Neural cell (in vitro differentiated cells): ENCODE results near the gene HSF5. TPM values are rescaled to one million over a fixed set of nuclear protein-coding genes. Genes with fewer than 3 reads are reported as not detected.
"Not testable (repeated sequence)": the region's sequence is repeated elsewhere in the genome, so short reads cannot be mapped to it uniquely, and the experiment has no call there.

ENCODE experiments used
- H2AFZ ChIP-seq: fragments of 200-600, 300-800 bp; sonication (generic), shearing (Covaris generic); 2 replicates; pipeline ENCODE4 v1.6.0; 2014; ENCODE audit warnings: low read depth, mild to moderate bottlenecking, antibody characterized with exemption, low read length, moderate library complexity
- H3F3A ChIP-seq: fragments of 200-600 bp; shearing (Covaris generic); 2 replicates; pipeline ENCODE4 v1.6.1; 2016; ENCODE audit warnings: mild to moderate bottlenecking, moderate library complexity, mixed read lengths, antibody characterized with exemption, low read length; ENCODE audit not compliant: insufficient read depth, poor library complexity, severe bottlenecking
- H3K27ac ChIP-seq: fragments of 200-600, 300-800 bp; sonication (generic), shearing (Covaris generic); 2 replicates; pipeline ENCODE4 v1.5.1; 2014; ENCODE audit warnings: mild to moderate bottlenecking, low read length, moderate library complexity
- H3K27me3 ChIP-seq: fragments of 300-800, 200-600 bp; sonication (generic), shearing (Covaris generic); 2 replicates; pipeline ENCODE4 v1.6.0; 2014; ENCODE audit warnings: mild to moderate bottlenecking, low read depth, low read length, moderate library complexity; ENCODE audit not compliant: insufficient read depth
- H3K36me3 ChIP-seq: fragments of 300-800, 200-600 bp; sonication (generic), shearing (Covaris generic); 2 replicates; pipeline ENCODE4 v1.5.1; 2014; ENCODE audit warnings: mild to moderate bottlenecking, antibody characterized with exemption, low read length, moderate library complexity; ENCODE audit not compliant: insufficient read depth
- H3K4me2 ChIP-seq: fragments of 300-800, 200-600 bp; sonication (generic), shearing (Covaris generic); 2 replicates; pipeline ENCODE4 v1.6.0; 2014; ENCODE audit warnings: mild to moderate bottlenecking, low read length
- H3K4me3 ChIP-seq: fragments of 300-800, 200-600 bp; sonication (generic), shearing (Covaris generic); 2 replicates; pipeline ENCODE4 v1.5.1; 2014; ENCODE audit warnings: mild to moderate bottlenecking, low read length, moderate library complexity
- H3K79me2 ChIP-seq: fragments of 200-600 bp; shearing (Covaris generic); replicated peaks from 2 replicates; pipeline ENCODE4 v1.6.0; 2014; ENCODE audit warnings: mild to moderate bottlenecking, low read length, moderate library complexity; ENCODE audit not compliant: insufficient read depth
- H3K9ac ChIP-seq: fragments of 300-800, 200-600 bp; sonication (generic), shearing (Covaris generic); 2 replicates; pipeline ENCODE4 v1.6.1; 2016; ENCODE audit warnings: mild to moderate bottlenecking, low read length, mixed read lengths
- H3K9me2 ChIP-seq: fragments of 200-600 bp; shearing (Covaris generic); 2 replicates; pipeline ENCODE4 v1.6.1; 2016; ENCODE audit warnings: mild to moderate bottlenecking, low read length, mixed read lengths; ENCODE audit not compliant: insufficient read depth
- H3K9me3 ChIP-seq: fragments of 200-600, 300-800 bp; sonication (generic), shearing (Covaris generic); 2 replicates; pipeline ENCODE4 v1.6.1; 2016; ENCODE audit warnings: mild to moderate bottlenecking, mixed run types, low read length, moderate library complexity, mixed read lengths
- H4K20me1 ChIP-seq: fragments of 200-600 bp; shearing (Covaris generic); 2 replicates; pipeline ENCODE4 v1.6.1; 2016; ENCODE audit warnings: mild to moderate bottlenecking, mixed run types; ENCODE audit not compliant: insufficient read depth
- EP300 ChIP-seq: fragments of 450-650 bp; conservative IDR thresholded peaks from 2 replicates; pipeline ENCODE4 v1.6.1; 2014; ENCODE audit warnings: antibody characterized with exemption, mild to moderate bottlenecking, moderate library complexity; ENCODE audit not compliant: poor library complexity, severe bottlenecking
- EZH2 ChIP-seq: fragments of 200-600, 300-800 bp; shearing (Covaris generic), sonication (generic); IDR thresholded peaks from 2 replicates; pipeline ENCODE4 v1.6.1; 2014; ENCODE audit warnings: antibody characterized with exemption, low read length, borderline replicate concordance, mild to moderate bottlenecking; ENCODE audit not compliant: insufficient read depth, poor library complexity, severe bottlenecking
- MXI1 ChIP-seq: fragments of 450-650 bp; conservative IDR thresholded peaks from 2 replicates; pipeline ENCODE4 v1.6.1; 2014; ENCODE audit warnings: antibody characterized with exemption, mild to moderate bottlenecking; ENCODE audit not compliant: poor library complexity, severe bottlenecking
- POLR2AphosphoS5 ChIP-seq: IDR thresholded peaks from 2 replicates; pipeline ENCODE4 v1.6.1; 2012
- RAD21 ChIP-seq: fragments of 450-650 bp; conservative IDR thresholded peaks from 2 replicates; pipeline ENCODE4 v1.6.1; 2014; ENCODE audit warnings: antibody characterized with exemption, mild to moderate bottlenecking, moderate library complexity
- SMC3 ChIP-seq: fragments of 450-650 bp; conservative IDR thresholded peaks from 2 replicates; pipeline ENCODE4 v1.6.1; 2014; ENCODE audit warnings: antibody characterized with exemption, mild to moderate bottlenecking, moderate library complexity; ENCODE audit not compliant: poor library complexity
- TAF1 ChIP-seq: IDR thresholded peaks from 2 replicates; pipeline ENCODE4 v1.6.1; 2012; ENCODE audit warnings: low read depth
- polyA plus RNA-seq: library from polyadenylated mRNA; depleted of rRNA; stranded (reverse); fragments of >200 nt; gene quantifications from 2 replicates; pipeline ENCODE4 v1.2.3, GENCODE V29; 2014
- TF ChIP-seq, protein P1 (sequence below): IDR thresholded peaks from 2 replicates; pipeline ENCODE4 v1.6.1; 2012; ENCODE audit warnings: borderline replicate concordance
- TF ChIP-seq, protein P2 (sequence below): fragments of 450-650 bp; IDR thresholded peaks from 2 replicates; pipeline ENCODE4 v1.5.1; 2014; ENCODE audit warnings: antibody characterized with exemption, mild to moderate bottlenecking, moderate library complexity; ENCODE audit not compliant: poor library complexity, severe bottlenecking

HSF5 gene
- polyA plus RNA-seq, 1 donor from 2014 or later: 0.21 TPM

DNA sequence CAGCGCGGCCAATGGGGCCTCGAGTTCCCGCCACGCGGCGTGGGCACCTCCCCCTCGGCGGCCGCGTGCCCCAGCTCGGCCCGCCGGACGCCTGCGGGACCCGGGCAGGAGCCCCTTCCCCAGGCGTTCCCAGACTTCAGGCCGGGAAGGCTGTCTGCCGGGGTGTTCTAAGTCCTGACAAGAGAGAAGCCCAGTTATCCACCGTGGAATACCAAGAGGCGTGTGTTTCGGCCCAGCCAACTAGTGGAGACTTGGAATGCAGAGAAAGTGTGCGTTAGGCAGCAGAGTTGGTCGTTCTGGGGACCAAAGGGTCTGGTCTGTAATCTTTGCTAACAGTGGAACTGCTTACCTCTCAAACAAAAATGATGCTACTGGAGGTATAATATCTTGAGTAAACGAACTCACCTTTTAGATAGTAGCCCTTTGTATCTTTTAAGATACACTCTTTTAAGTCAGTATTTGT lies 251 bp upstream of the HSF5 start:
- H3F3A ChIP-seq: no peaks in the 10 kb centered on the region
- H3K9me2 ChIP-seq: no peaks in the 10 kb centered on the region
- H3K9ac ChIP-seq: no peak overlapping the region
- H3K36me3 ChIP-seq: no peaks in the 10 kb centered on the region
- no peaks in the 10 kb centered on the region for H3K79me2 ChIP-seq
- no peak overlapping the region for H3K27ac ChIP-seq
- H3K9me3 ChIP-seq: no peaks in the 10 kb centered on the region
- H2AFZ ChIP-seq: no peak overlapping the region
- H4K20me1 ChIP-seq: no peaks in the 10 kb centered on the region
- H3K4me2 ChIP-seq: no peak overlapping the region
- no peaks in the 10 kb centered on the region for H3K27me3 ChIP-seq
- no peak overlapping the region for H3K4me3 ChIP-seq
- TF ChIP-seq, protein P1, sequence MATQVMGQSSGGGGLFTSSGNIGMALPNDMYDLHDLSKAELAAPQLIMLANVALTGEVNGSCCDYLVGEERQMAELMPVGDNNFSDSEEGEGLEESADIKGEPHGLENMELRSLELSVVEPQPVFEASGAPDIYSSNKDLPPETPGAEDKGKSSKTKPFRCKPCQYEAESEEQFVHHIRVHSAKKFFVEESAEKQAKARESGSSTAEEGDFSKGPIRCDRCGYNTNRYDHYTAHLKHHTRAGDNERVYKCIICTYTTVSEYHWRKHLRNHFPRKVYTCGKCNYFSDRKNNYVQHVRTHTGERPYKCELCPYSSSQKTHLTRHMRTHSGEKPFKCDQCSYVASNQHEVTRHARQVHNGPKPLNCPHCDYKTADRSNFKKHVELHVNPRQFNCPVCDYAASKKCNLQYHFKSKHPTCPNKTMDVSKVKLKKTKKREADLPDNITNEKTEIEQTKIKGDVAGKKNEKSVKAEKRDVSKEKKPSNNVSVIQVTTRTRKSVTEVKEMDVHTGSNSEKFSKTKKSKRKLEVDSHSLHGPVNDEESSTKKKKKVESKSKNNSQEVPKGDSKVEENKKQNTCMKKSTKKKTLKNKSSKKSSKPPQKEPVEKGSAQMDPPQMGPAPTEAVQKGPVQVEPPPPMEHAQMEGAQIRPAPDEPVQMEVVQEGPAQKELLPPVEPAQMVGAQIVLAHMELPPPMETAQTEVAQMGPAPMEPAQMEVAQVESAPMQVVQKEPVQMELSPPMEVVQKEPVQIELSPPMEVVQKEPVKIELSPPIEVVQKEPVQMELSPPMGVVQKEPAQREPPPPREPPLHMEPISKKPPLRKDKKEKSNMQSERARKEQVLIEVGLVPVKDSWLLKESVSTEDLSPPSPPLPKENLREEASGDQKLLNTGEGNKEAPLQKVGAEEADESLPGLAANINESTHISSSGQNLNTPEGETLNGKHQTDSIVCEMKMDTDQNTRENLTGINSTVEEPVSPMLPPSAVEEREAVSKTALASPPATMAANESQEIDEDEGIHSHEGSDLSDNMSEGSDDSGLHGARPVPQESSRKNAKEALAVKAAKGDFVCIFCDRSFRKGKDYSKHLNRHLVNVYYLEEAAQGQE: no peak
- TF ChIP-seq, protein P2, sequence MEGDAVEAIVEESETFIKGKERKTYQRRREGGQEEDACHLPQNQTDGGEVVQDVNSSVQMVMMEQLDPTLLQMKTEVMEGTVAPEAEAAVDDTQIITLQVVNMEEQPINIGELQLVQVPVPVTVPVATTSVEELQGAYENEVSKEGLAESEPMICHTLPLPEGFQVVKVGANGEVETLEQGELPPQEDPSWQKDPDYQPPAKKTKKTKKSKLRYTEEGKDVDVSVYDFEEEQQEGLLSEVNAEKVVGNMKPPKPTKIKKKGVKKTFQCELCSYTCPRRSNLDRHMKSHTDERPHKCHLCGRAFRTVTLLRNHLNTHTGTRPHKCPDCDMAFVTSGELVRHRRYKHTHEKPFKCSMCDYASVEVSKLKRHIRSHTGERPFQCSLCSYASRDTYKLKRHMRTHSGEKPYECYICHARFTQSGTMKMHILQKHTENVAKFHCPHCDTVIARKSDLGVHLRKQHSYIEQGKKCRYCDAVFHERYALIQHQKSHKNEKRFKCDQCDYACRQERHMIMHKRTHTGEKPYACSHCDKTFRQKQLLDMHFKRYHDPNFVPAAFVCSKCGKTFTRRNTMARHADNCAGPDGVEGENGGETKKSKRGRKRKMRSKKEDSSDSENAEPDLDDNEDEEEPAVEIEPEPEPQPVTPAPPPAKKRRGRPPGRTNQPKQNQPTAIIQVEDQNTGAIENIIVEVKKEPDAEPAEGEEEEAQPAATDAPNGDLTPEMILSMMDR: no peak
- TF ChIP-seq SMC3 (no peak), EP300 (no peak), POLR2AphosphoS5 (no peak), TAF1 (no peak), MXI1 (no peak), RAD21 (no peak)

DNA sequence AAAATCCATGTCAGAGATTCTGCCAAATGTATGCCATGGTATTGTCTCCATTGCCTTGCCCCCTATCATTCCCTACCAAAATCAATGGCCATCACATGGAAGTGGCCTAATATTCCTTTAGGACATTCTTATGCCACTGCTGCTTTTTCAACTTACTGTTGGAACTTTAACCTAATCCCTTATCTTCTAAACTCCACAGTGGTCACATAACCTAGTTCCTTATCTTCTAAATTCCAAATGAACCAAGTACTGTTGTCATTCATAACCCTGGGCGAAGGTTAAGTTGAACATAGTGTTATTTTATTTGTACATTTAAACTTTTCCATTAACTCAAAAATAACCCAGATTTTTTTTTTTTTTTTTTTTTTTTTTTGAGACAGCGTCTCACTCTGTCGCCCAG lies 3.6 kb downstream of the HSF5 start:
- H4K20me1 ChIP-seq: no peaks in the 10 kb centered on the region
- TF ChIP-seq, protein P1: no peak
- TF ChIP-seq POLR2AphosphoS5: no peak
- TF ChIP-seq RAD21: no peak
- no peak for TF ChIP-seq TAF1
- no peak for TF ChIP-seq EP300
- TF ChIP-seq, protein P2: no peak
- TF ChIP-seq MXI1: no peak
- TF ChIP-seq SMC3: no peak
- no peak for TF ChIP-seq EZH2
- no peaks in the 10 kb centered on the region for H3K36me3 ChIP-seq
- no peak overlapping the region for H3K27ac ChIP-seq
- H3F3A ChIP-seq: no peaks in the 10 kb centered on the region
- no peaks in the 10 kb centered on the region for H3K79me2 ChIP-seq
- no peak overlapping the region for H3K9ac ChIP-seq
- H3K9me3 ChIP-seq: no peaks in the 10 kb centered on the region
- no peaks in the 10 kb centered on the region for H3K9me2 ChIP-seq
- no peaks in the 10 kb centered on the region for H3K27me3 ChIP-seq
- H3K4me3 ChIP-seq: no peak overlapping the region
- H2AFZ ChIP-seq: no peak overlapping the region
- no peak overlapping the region for H3K4me2 ChIP-seq

DNA sequence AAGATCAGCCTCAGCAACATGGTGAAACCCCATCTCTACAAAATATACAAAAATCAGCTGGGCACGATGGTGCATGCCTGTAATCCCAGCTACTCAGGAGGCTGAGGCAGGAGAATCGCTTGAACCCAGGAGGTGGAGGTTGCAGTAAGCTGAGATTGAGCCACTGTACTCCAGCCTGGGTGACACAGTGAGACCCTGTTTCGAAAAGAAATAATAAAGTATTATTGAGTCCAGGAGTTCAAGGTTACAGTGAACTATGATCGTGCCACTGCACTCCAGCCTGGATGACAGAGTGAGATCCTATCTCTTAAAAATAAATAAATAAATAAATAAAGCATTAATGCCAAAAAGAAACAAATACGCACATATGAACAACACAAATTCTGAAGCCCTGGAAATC lies 6.4 kb downstream of the HSF5 start:
- H3K9me2 ChIP-seq, H3K79me2 ChIP-seq, H3K36me3 ChIP-seq, H4K20me1 ChIP-seq, H3K9ac ChIP-seq, H3F3A ChIP-seq, H3K9me3 ChIP-seq, H3K27ac ChIP-seq, H3K4me2 ChIP-seq, H2AFZ ChIP-seq, H3K4me3 ChIP-seq, H3K27me3 ChIP-seq: not testable (repeated sequence)
